Measurements from ENCODE around the gene XPNPEP2. TPM values are rescaled to one million over a fixed set of nuclear protein-coding genes. Genes with fewer than 3 reads are reported as not detected.

The XPNPEP2 gene
- total RNA-seq, 4 donors from 2014 or later, result 3.2 to 52.0 (median 34.1) TPM

GRCh38 chrX:129719268-129719667 lies 19.5 kb upstream of the XPNPEP2 start:
- no peak for TF ChIP-seq CTCF (IDR thresholded peaks at IDR 0.05)
- TF ChIP-seq POLR2A (IDR thresholded peaks at IDR 0.05), result no peak
- no peak for TF ChIP-seq EP300 (IDR thresholded peaks at IDR 0.05; ENCODE audit: low read depth)
- no peak for TF ChIP-seq POLR2AphosphoS5 (IDR thresholded peaks at IDR 0.05)
- H3K36me3 ChIP-seq, result no peaks in the 10 kb centered on the region
- H3K9me3 ChIP-seq, result no peaks in the 10 kb centered on the region
- intact Hi-C loops (cut with DNase I; ENCODE audit: low total_unique reads) (no loop called here), in situ Hi-C loops (cut with MboI; ENCODE audit: low pct_ligation_motif_present in 1 of 4, low pct_unique_long_range_greater_than_20kb in 1 of 4, low sequenced_read_pairs in 3 of 4) (loop anchor here in 1 of 4 donors (10.0 kb wide), 1 partner anchor 84 kb away; no protein-coding TSS in a partner anchor)
- H3K4me3 ChIP-seq, result no peak overlapping the region
- 50% methylated on average over 2 of the region's 2 CpGs; no CpG with 5 or more reads in 1 of the 2 donors for WGBS, 2 donors (ENCODE audit: low coverage in 1 of 2)
- DNase-seq, result no peak
- H3K27ac ChIP-seq, result no peak overlapping the region
- no peaks in the 10 kb centered on the region for H3K27me3 ChIP-seq
- no peaks in the 10 kb centered on the region for H3K4me1 ChIP-seq

- no peak overlapping the region for H3K27ac ChIP-seq
Observed at GRCh38 chrX:129719931-129720530, 18.7 kb upstream of the XPNPEP2 start.

GRCh38 chrX:129720741-129721140 lies 18.0 kb upstream of the XPNPEP2 start:
- Histone ChIP-seq H3K4me3 (no peak overlapping the region), H3K27ac (no peak overlapping the region), H3K4me1 (no peaks in the 10 kb centered on the region), H3K27me3 (no peaks in the 10 kb centered on the region), H3K9me3 (no peaks in the 10 kb centered on the region), H3K36me3 (no peaks in the 10 kb centered on the region)
- no peak for DNase-seq
- intact Hi-C loops (cut with DNase I; ENCODE audit: low total_unique reads), result no loop called here
- TF ChIP-seq POLR2A (IDR thresholded peaks at IDR 0.05), result no peak
- TF ChIP-seq EP300 (IDR thresholded peaks at IDR 0.05; ENCODE audit: low read depth), result no peak
- TF ChIP-seq POLR2AphosphoS5 (IDR thresholded peaks at IDR 0.05), result no peak
- no peak for TF ChIP-seq CTCF (IDR thresholded peaks at IDR 0.05)
- WGBS, 2 donors (ENCODE audit: low coverage in 1 of 2), result 92% methylated on average over 6 of the region's 6 CpGs; no CpG with 5 or more reads in 1 of the 2 donors
- in situ Hi-C loops (cut with MboI; ENCODE audit: low pct_ligation_motif_present in 1 of 4, low pct_unique_long_range_greater_than_20kb in 1 of 4, low sequenced_read_pairs in 3 of 4), result loop anchor here in 2 of 4 donors (10.0 kb wide), 2 partner anchors 86 to 116 kb away; no protein-coding TSS in a partner anchor

More at GRCh38 chrX:129719931-129720530, 18.7 kb upstream of the XPNPEP2 start:
- no peak overlapping the region for H3K4me3 ChIP-seq
- intact Hi-C loops (cut with DNase I; ENCODE audit: low total_unique reads), result no loop called here
- no peak for TF ChIP-seq POLR2AphosphoS5 (IDR thresholded peaks at IDR 0.05)
- no peak for TF ChIP-seq POLR2A (IDR thresholded peaks at IDR 0.05)
- no peak for TF ChIP-seq EP300 (IDR thresholded peaks at IDR 0.05; ENCODE audit: low read depth)
- TF ChIP-seq CTCF (IDR thresholded peaks at IDR 0.05), result no peak
- no peaks in the 10 kb centered on the region for H3K36me3 ChIP-seq
- no peaks in the 10 kb centered on the region for H3K4me1 ChIP-seq
- no peak for DNase-seq
- H3K27me3 ChIP-seq, result no peaks in the 10 kb centered on the region
- WGBS, 2 donors (ENCODE audit: low coverage in 1 of 2), result 68% methylated on average over 11 of the region's 11 CpGs; no CpG with 5 or more reads in 1 of the 2 donors
- in situ Hi-C loops (cut with MboI; ENCODE audit: low pct_ligation_motif_present in 1 of 4, low pct_unique_long_range_greater_than_20kb in 1 of 4, low sequenced_read_pairs in 3 of 4), result loop anchor here in 3 of 4 donors (10.0 kb wide), 2 partner anchors 85 to 115 kb away; no protein-coding TSS in a partner anchor
- H3K9me3 ChIP-seq, result no peaks in the 10 kb centered on the region

- Histone ChIP-seq H3K27ac (no peak overlapping the region), H3K4me1 (no peaks in the 10 kb centered on the region), H3K9me3 (no peaks in the 10 kb centered on the region), H3K27me3 (no peaks in the 10 kb centered on the region), H3K4me3 (no peak overlapping the region), H3K36me3 (no peaks in the 10 kb centered on the region)
- no peak for DNase-seq
- TF ChIP-seq EP300 (IDR thresholded peaks at IDR 0.05; ENCODE audit: low read depth) (no peak), CTCF (IDR thresholded peaks at IDR 0.05) (no peak), POLR2AphosphoS5 (IDR thresholded peaks at IDR 0.05) (no peak), POLR2A (IDR thresholded peaks at IDR 0.05) (no peak)
- 63% methylated on average over 2 of the region's 2 CpGs; no CpG with 5 or more reads in 1 of the 2 donors for WGBS, 2 donors (ENCODE audit: low coverage in 1 of 2)
- in situ Hi-C loops (cut with MboI; ENCODE audit: low pct_ligation_motif_present in 1 of 4, low pct_unique_long_range_greater_than_20kb in 1 of 4, low sequenced_read_pairs in 3 of 4), result loop anchor here in 2 of 4 donors (10.0 kb wide), 2 partner anchors 87 to 117 kb away; no protein-coding TSS in a partner anchor
- intact Hi-C loops (cut with DNase I; ENCODE audit: low total_unique reads), result no loop called here
Observed at GRCh38 chrX:129721414-129721813, 17.4 kb upstream of the XPNPEP2 start.
